AG10803 (cell line): ENCODE results near the gene MRGPRX2.

Experiments
- DNase-seq: peaks from one replicate; pipeline ENCODE4 v3.0.0; 2010; ENCODE audit warnings: low read depth
- H3K4me3 ChIP-seq: 2 replicates; pipeline ENCODE4 v1.5.1; 2011; ENCODE audit warnings: mild to moderate bottlenecking, low read length, control low read depth
- CTCF ChIP-seq: conservative IDR thresholded peaks from 2 replicates; pipeline ENCODE4 v1.5.1; 2011; ENCODE audit warnings: mild to moderate bottlenecking, low read length, control low read depth, inconsistent platforms

Gene MRGPRX2

GRCh38 chr11:19088791-19089190 is 28.3 kb upstream of the MRGPRX2 start:
- no peak for TF ChIP-seq CTCF
- no peak for DNase-seq
- H3K4me3 ChIP-seq = no peak overlapping the region

GRCh38 chr11:19087658-19088057 is 27.1 kb upstream of the MRGPRX2 start:
- no peak overlapping the region for H3K4me3 ChIP-seq
- no peak for TF ChIP-seq CTCF
- DNase-seq = peak; percentile 78

GRCh38 chr11:19084661-19085315 is 24.3 kb upstream of the MRGPRX2 start:
- no peak overlapping the region for H3K4me3 ChIP-seq
- no peak for TF ChIP-seq CTCF
- peak; percentile 46 for DNase-seq

GRCh38 chr11:19083166-19083565 is 22.6 kb upstream of the MRGPRX2 start:
- H3K4me3 ChIP-seq = no peak overlapping the region
- DNase-seq = no peak
- TF ChIP-seq CTCF = no peak

GRCh38 chr11:19080579-19080993 is 20.1 kb upstream of the MRGPRX2 start:
- DNase-seq = peak; percentile 79
- TF ChIP-seq CTCF = no peak

GRCh38 chr11:19079643-19080440 is 19.3 kb upstream of the MRGPRX2 start:
- H3K4me3 ChIP-seq = no peak overlapping the region
- TF ChIP-seq CTCF = no peak
- peak; percentile 97 for DNase-seq

More at GRCh38 chr11:19080579-19080993, 20.1 kb upstream of the MRGPRX2 start:
- no peak overlapping the region for H3K4me3 ChIP-seq

GRCh38 chr11:19077965-19078364 is 17.4 kb upstream of the MRGPRX2 start:
- DNase-seq = peak; percentile 52
- no peak for TF ChIP-seq CTCF
- H3K4me3 ChIP-seq = no peak overlapping the region
